KMS-11 (cell line): ENCODE results near the gene DHODH.
"Not testable (repeated sequence)": the region's sequence is repeated elsewhere in the genome, so short reads cannot be mapped to it uniquely, and the experiment has no call there.

ENCODE experiments used
- H2AFZ ChIP-seq: fragments of 200-600 bp; sonication (generic); 2 replicates; pipeline ENCODE4 v1.6.1; 2016; ENCODE audit warnings: antibody characterized with exemption, mixed run types, low read depth
- H3K27ac ChIP-seq: fragments of 200-600 bp; sonication (generic); 2 replicates; pipeline ENCODE4 v1.6.1; 2016; ENCODE audit warnings: mild to moderate bottlenecking, mixed run types
- H3K27me3 ChIP-seq: fragments of 200-600 bp; sonication (generic); 2 replicates; pipeline ENCODE4 v1.6.1; 2017; ENCODE audit warnings: mild to moderate bottlenecking, low read depth, mixed run types, moderate library complexity; ENCODE audit not compliant: insufficient read depth
- H3K36me3 ChIP-seq: fragments of 200-600 bp; sonication (generic); 2 replicates; pipeline ENCODE4 v1.6.1; 2017; ENCODE audit warnings: mild to moderate bottlenecking, mixed run types; ENCODE audit not compliant: insufficient read depth
- H3K4me1 ChIP-seq: fragments of 200-600 bp; sonication (generic); 2 replicates; pipeline ENCODE4 v1.6.1; 2016; ENCODE audit warnings: mild to moderate bottlenecking, low read depth, mixed run types; ENCODE audit not compliant: poor library complexity, severe bottlenecking
- H3K4me2 ChIP-seq: fragments of 200-600 bp; sonication (generic); 2 replicates; pipeline ENCODE4 v1.7.0; 2016; ENCODE audit warnings: mild to moderate bottlenecking, mixed run types
- H3K4me3 ChIP-seq: fragments of 200-600 bp; sonication (generic); IDR thresholded peaks from 2 replicates; pipeline ENCODE4 v1.6.1; 2017; ENCODE audit warnings: low read depth, low read length, mixed read lengths; ENCODE audit not compliant: insufficient read depth
- H3K79me2 ChIP-seq: fragments of 200-600 bp; sonication (generic); 2 replicates; pipeline ENCODE4 v1.6.1; 2016; ENCODE audit warnings: low read depth, mixed run types; ENCODE audit not compliant: insufficient read depth
- H3K9ac ChIP-seq: fragments of 200-600 bp; sonication (generic); 2 replicates; pipeline ENCODE4 v1.6.1; 2016; ENCODE audit warnings: mild to moderate bottlenecking, mixed run types
- H4K20me1 ChIP-seq: fragments of 200-600 bp; sonication (generic); 2 replicates; pipeline ENCODE4 v1.6.1; 2016; ENCODE audit warnings: mild to moderate bottlenecking, mixed run types; ENCODE audit not compliant: insufficient read depth
- TF ChIP-seq, protein P1 (sequence below): fragments of 200-600 bp; sonication (generic); conservative IDR thresholded peaks from 2 replicates; pipeline ENCODE4 v1.6.1; 2017; ENCODE audit warnings: low read depth, mild to moderate bottlenecking, antibody characterized with exemption, low read length, moderate library complexity, mixed read lengths

Gene DHODH

DNA sequence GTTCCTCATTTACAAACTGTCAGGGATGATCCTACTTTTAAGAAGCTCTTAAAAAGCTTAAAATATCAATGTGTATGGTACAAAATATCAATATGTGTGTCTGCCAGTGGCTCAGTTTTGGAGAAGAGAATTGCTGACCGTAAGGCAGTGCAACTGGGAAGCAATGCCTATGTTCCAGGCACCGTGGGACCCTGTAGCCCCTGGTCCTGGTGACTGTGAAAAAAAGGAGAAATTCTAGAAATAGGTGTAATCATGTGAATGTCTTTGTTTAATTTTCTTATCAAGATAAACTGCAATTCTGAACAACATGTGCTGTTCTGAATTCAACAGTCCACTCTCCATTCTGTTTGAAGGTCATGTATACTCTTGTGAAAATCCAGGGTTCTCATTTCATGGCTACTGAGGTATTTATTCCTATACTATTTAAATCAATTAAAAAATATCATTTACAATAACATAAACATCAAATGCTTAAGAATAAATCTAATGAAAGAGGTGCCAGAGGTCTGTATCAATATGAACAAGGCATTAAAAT lies 36.3 kb downstream of the DHODH start:
- Histone ChIP-seq H3K36me3 (no peaks in the 10 kb centered on the region), H3K27me3 (no peaks in the 10 kb centered on the region), H4K20me1 (no peaks in the 10 kb centered on the region), H3K4me3 (no peak overlapping the region), H3K27ac (no peak overlapping the region), H2AFZ (no peak overlapping the region), H3K4me2 (no peak overlapping the region), H3K9ac (no peak overlapping the region), H3K4me1 (no peaks in the 10 kb centered on the region), H3K79me2 (no peaks in the 10 kb centered on the region)
- TF ChIP-seq, protein P1, sequence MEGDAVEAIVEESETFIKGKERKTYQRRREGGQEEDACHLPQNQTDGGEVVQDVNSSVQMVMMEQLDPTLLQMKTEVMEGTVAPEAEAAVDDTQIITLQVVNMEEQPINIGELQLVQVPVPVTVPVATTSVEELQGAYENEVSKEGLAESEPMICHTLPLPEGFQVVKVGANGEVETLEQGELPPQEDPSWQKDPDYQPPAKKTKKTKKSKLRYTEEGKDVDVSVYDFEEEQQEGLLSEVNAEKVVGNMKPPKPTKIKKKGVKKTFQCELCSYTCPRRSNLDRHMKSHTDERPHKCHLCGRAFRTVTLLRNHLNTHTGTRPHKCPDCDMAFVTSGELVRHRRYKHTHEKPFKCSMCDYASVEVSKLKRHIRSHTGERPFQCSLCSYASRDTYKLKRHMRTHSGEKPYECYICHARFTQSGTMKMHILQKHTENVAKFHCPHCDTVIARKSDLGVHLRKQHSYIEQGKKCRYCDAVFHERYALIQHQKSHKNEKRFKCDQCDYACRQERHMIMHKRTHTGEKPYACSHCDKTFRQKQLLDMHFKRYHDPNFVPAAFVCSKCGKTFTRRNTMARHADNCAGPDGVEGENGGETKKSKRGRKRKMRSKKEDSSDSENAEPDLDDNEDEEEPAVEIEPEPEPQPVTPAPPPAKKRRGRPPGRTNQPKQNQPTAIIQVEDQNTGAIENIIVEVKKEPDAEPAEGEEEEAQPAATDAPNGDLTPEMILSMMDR, result no peak

DNA sequence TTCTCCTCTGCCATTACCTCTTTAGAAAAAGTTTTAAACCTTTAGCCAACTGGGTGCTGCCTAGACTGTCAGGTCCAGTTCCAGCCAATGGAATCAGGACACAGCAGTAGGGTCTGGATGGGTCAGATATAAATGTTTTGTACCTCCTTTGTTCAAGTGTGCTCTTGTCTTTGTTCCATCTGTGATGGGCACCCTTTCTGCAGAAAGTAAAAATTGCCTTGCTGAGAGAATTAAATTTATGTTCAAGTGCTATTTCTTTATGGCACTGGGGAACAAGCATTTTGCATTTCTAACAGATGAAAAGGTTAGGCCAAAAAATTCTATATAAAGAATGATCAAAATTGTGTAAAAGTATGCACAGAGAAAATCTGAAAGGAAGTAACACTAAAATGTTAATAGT lies 40.6 kb downstream of the DHODH start:
- Histone ChIP-seq H3K4me3 (no peak overlapping the region), H3K79me2 (no peaks in the 10 kb centered on the region), H3K27me3 (no peaks in the 10 kb centered on the region), H4K20me1 (no peaks in the 10 kb centered on the region), H3K9ac (no peak overlapping the region), H3K4me1 (no peaks in the 10 kb centered on the region), H3K36me3 (no peaks in the 10 kb centered on the region), H2AFZ (no peak overlapping the region), H3K27ac (no peak overlapping the region), H3K4me2 (no peak overlapping the region)
- TF ChIP-seq, protein P1, result no peak

DNA sequence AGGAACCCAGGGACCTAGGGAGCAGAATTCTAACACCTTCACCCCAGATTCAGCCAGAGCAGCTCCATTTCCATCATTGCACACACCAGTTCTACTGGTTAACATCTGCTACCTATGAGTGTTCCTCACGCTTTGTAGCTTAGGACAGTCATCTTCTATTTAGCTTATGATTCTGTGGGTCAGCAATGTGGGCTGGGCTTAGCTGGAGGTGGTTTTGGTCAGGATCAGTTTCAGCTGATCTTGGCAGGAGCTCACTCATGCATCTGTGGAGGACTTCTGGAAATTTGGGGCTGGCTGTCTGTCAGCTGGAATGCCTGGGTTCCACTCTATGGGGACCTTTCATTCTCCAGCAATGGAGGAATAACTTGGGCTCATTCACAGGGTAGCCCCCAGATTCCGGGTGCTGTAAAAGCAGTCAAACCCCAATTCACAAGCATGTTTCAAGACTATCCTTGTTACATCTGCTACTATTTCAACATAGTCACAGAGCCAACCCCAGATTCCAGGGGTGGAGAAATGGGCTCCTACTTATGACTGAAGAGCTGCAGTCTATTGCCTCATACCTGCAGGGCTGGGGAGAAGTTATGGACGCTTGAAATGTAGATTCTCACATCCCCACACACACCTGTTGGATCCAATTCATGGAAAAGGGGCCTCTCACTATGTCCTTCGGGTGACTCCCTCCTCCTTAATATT lies 42.4 kb downstream of the DHODH start:
- TF ChIP-seq, protein P1, result no peak
- H3K27me3 ChIP-seq, result no peaks in the 10 kb centered on the region
- H2AFZ ChIP-seq, result no peak overlapping the region
- H3K4me3 ChIP-seq, result no peak overlapping the region
- H3K9ac ChIP-seq, result no peak overlapping the region
- H4K20me1 ChIP-seq, result no peaks in the 10 kb centered on the region
- H3K79me2 ChIP-seq, result no peaks in the 10 kb centered on the region
- no peak overlapping the region for H3K4me2 ChIP-seq
- H3K4me1 ChIP-seq, result no peaks in the 10 kb centered on the region
- no peak overlapping the region for H3K27ac ChIP-seq
- H3K36me3 ChIP-seq, result no peaks in the 10 kb centered on the region

DNA sequence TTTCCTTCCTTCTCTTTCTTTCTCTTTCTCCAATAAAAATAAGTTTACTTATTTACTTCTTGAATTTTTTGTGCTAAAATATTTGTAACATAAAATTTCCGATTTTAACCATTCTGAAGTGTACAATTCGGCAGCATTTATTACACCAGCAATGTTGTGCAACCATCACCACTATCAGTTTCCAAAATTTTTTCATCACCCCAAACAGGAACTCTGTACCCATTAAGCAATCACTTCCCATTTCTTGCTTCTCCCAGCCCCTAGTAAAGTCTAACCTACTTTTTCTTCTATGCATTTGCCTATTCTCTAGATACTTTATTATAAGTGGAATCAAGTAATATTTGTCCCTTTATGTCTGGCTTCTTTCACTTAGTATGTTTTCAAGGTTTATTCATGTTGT lies 43.3 kb downstream of the DHODH start:
- H3K4me1 ChIP-seq, result no peaks in the 10 kb centered on the region
- no peaks in the 10 kb centered on the region for H3K79me2 ChIP-seq

DNA sequence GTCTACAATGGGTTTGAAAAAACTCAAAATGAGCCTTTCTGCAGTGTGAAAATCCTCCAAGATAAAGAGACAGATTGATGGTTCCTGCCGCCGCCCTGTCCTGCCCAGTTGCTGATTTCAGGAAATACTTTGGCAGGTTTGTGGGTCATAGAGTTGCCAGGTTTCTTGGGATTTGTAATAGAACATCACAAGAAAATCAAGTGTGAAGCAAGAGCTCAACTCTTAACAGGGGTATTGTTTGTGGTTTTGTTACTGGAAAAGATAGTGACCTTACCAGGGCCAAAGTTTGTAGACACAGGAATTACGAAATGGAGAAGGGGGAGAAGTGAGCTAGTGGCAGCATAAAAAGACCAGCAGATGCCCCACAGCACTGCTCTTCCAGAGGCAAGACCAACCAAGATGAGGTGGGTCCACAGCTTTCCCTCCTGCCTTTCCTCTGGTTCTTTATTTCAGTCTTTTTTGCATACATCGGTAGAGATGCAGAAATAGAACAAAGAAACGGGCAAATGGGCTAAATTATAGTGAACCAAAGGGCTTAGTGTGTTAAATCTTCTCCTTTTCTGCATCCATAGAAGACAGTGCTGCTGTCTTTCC lies 45.8 kb downstream of the DHODH start, which contains the start of gene HP:
Gene HP (plus strand): TSS at position 252 of the 594 bp plus-strand sequence. CDS start 148 bp downstream, at position 400.
- H3K4me2 ChIP-seq, H3K27ac ChIP-seq: not testable (repeated sequence)

More for the DNA sequence above, 43.3 kb downstream of the DHODH start:
- H3K9ac ChIP-seq, result no peak overlapping the region
- H3K36me3 ChIP-seq, result no peaks in the 10 kb centered on the region
- H3K27me3 ChIP-seq, result no peaks in the 10 kb centered on the region
- no peak overlapping the region for H3K4me2 ChIP-seq
- TF ChIP-seq, protein P1, result no peak
- H4K20me1 ChIP-seq, result no peaks in the 10 kb centered on the region
- no peak overlapping the region for H2AFZ ChIP-seq
- H3K27ac ChIP-seq, result no peak overlapping the region
- no peak overlapping the region for H3K4me3 ChIP-seq

More for the DNA sequence above, 45.8 kb downstream of the DHODH start, which contains the start of gene HP:
- H4K20me1 ChIP-seq, H3K36me3 ChIP-seq, H3K27me3 ChIP-seq, H2AFZ ChIP-seq, H3K4me1 ChIP-seq, H3K9ac ChIP-seq, H3K79me2 ChIP-seq, H3K4me3 ChIP-seq: not testable (repeated sequence)
